ENCODE measurements around the gene PPIB. TPM values are rescaled to one million over a fixed set of nuclear protein-coding genes. Genes with fewer than 3 reads are reported as not detected.

PPIB gene
- total RNA-seq, result 928 and 1,026 TPM in 2 replicates

DNA sequence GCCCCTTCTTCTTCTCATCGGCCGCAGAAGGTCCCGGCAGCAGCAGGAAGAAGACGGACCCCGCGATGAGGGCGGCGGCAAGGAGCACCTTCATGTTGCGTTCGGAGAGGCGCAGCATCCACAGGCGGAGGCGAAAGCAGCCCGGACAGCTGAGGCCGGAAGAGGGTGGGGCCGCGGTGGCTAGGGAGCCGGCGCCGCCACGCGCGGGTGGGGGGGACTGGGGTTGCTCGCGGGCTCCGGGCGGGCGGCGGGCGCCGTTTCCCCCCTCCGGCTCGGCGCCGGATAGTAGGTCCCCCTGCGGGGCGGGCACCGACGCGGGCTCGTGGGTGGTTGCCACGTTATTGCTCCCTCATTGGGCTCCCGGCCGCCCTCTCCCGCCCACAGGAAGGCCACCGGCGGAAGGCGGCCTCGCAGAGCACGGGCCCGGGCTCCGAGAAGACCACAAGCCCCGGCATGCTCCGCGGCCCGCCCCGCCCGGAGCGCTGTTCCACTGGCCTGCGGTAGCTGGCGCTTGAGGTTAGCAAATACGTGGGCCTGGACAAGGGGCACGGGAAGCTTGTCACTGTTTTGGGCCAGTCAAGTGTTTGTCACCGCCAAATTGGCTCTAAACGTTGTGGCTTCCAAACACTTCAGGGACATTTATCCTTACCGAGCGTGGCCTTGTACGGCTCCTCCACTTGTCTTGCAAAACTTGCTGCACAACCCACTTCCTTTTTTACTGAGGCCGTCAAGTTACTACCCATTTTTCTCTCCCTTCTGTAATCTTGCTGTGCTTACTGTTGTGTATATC, at the start of gene PPIB:
PPIB (minus strand) TSS at position 154 of the 790 bp plus-strand sequence; CDS start at position 118, 36 bp downstream.
- DNase-seq (ENCODE audit: low read depth, low spot score), result peak; percentile 92

DNA sequence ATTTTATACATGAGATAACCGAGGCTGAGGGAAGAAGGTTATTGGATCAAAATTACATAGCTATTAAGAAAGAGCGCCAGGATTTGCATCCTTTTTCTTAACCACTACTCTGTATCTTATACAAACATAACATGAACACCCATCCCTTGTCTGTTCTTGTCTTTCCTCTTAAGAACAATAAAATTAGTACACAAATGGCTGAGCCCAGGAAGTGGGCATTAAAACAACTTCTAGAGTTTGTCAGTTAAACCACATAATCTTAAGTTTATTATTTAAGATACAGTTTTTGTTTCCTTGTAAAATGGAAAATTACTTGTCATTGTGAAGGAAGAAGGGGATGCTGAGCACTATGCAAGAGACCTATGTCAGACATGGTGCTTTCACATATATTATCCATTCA, 48.9 kb upstream of the PPIB start:
- DNase-seq (ENCODE audit: low read depth, low spot score), result no peak

DNA sequence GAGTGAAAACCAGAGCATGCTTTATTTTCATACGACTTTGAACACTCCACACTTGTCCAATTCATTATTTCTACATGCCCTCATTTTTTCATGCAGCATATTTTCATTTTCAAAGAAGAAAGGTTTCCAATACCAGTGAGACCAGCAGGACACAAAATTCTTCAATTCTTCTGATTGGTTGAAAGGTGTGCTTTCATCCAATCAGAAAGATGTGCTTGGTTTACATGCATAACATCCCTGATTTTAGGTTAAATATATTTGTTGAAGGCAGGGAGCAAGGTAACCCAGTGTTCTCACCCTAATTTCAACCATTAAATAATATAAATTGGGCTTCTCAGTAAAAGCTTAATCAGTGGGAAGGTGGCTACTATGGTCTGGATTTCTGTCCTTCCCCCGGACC, 47.5 kb upstream of the PPIB start:
- no peak for DNase-seq (ENCODE audit: low read depth, low spot score)

DNA sequence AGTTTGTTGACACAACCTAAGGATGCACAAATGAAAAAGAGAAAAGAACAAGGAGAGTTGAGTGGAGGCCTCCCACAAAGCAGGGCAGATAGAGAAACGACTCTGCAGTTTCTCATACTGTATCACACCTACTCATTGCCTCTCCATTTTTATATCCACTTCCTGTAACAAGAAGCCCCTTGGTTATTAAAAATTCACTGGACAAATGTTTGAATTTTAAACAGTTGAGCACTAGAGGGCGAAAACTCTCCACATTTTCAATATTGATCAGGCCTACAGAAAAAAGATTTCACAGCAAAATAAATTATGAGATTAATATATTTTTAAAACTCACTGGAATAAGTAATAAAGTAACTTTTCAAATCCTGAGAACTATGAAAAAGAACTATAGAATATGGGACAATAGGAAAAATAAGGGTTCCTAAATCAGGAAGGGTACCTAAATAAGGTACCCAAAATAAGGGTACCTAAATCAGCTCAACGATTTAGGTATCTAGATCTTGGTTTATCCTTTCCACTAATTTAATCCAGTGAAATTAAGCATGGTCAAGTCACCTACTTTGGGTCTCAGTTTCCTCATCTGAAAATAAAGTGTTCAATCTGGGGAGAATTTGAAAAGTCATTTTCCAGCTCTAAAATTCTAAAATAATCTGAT, 47.0 kb upstream of the PPIB start:
- no peak for DNase-seq (ENCODE audit: low read depth, low spot score)

GRCh38 chr15:64205202-64205601, 42.4 kb upstream of the PPIB start:
- no peak for DNase-seq (ENCODE audit: low read depth, low spot score)

DNA sequence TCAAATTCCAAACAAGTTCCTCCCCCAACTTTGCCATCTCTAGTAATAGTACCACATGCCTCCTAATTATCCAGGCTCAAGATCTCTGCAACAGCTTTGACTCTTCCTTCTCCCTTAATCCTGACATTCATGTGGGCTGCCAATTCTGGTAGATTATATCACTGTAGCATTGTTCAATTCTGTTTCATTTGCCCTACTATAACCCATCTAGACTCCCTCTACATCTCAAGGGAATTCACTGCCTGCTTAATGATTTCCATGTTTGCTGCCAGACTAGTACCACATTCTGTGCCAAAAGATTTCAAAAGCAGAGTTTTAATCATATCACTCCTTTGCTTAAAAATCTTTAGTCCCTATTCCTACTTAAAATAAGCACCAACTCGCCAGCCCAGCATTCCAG, 34.6 kb upstream of the PPIB start:
- DNase-seq (ENCODE audit: low read depth, low spot score), result no peak

- no peak for DNase-seq (ENCODE audit: low read depth, low spot score)
Measured at GRCh38 chr15:64193971-64194370, 31.1 kb upstream of the PPIB start.

DNA sequence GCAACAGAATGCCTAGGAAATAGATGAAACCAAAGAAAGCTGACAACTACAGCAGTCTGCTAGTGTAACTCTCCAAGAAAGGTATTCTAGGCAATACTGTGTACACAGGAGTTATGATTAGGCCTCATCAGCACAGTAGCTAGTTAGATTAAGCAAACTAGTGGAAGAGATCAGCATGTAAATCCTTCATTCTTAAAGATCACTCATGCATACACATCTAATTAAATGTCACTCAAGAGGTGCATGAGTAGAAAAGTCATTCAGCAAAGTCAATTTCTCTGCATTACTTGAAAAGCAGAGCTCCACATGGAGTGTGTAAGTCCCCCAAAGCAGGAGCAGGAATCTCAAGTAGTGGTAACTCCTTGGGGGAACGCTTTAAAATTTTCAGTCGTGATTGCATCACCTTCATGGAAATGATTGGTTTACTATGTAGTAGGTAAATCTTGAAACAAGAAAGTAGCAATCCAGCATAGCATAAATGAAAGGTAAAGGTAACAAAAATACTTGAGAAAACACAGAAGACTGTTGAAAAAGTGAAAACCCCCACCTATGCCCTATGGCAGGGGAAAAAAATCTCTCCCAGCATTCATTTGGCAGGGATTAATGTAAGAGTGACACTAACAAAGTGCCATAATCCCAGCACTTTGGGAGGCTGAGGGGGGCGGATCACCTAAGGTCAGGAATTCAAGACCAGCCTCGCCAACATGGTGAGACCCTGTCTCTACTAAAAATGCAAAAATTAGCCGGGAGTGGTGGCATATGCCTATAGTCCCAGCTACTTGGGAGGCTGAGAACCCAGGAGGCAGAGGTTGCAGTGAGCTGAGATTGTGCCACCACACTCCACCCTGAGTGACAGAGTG, 29.4 kb upstream of the PPIB start:
- no peak for DNase-seq (ENCODE audit: low read depth, low spot score)

GRCh38 chr15:64187396-64188191, 24.8 kb upstream of the PPIB start:
- no peak for DNase-seq (ENCODE audit: low read depth, low spot score)

- DNase-seq (ENCODE audit: low read depth, low spot score), result no peak
Measured at GRCh38 chr15:64185146-64185911, 22.5 kb upstream of the PPIB start.

DNA sequence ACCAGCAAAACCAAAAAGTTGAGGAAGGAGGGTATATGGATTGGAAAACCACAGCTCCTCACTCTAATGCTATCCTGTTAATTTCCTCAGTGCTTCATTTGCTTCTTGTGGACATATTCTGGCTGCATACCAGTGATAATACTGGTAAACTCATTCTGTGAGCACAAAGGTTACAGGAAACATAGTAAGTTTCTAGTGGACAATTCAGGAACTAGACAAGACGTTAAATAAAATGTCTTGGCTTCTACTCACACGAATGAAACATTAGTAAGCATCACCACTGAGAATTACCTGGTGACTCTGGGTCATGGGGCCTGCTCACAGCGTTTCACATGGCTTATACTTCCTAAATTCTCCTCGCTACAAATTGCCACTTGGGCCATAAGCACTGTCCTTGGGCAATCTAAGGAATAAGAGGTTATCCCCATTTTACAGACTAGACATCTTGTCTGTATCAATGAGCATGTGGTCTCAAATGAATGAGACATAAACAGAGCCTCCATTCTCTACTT, 20.1 kb upstream of the PPIB start:
- DNase-seq (ENCODE audit: low read depth, low spot score), result no peak

GRCh38 chr15:64180235-64180824, 17.5 kb upstream of the PPIB start:
- DNase-seq (ENCODE audit: low read depth, low spot score), result no peak

DNA sequence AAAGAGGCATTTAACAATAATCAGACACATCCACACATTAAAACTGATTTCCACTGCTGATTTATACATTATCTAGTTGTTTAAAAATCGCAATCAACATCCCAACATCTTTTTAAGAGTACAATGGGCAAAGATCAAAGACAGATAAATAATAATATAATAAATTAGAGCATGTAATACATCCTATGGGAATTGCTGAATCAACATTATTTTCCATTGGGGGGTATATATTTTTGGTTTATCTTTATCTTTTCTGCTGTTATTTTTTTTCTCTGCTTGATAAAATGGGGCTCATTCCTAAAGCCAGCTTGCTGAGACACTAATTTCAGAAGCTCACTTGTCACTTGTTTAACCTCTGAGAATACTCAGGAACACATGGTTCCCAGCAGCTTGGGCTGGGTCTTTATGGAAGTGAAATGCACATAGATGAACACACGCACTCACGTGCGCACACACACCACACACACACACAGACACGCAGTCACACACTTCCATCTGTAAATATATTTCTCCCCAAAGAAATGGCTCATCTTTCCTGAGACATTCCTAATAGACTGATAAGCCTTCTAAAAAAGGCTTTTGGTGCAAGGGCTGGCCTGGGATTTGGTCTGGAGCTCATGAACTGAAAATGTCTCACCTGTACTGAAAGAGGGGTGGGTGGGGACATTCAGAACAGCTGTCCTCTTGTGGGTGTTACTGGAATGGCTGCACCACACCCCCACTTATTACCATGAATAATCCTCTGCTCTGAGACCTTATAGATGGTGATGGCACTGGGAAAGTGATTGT, 3.5 kb upstream of the PPIB start:
- DNase-seq (ENCODE audit: low read depth, low spot score), result no peak

DNA sequence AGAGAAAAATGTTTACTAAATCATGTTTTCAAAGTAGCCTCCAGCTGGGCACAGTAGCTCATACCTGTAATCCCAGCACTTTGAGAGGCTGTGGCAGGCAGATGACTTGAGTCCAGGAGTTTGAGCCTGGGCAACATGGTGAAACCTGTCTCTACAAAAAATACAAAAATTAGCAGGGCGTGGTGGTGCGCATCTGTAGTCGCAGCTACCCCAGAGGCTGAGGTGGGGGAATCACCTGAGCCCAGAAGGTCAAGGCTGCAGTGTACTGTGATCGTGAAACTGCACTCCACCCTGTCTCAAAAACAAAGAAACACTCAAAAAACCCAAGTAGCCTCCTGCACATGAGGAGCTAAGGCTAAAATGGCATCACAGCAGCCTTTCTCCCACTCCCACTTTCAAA, 1.6 kb upstream of the PPIB start:
- no peak for DNase-seq (ENCODE audit: low read depth, low spot score)

- no peak for DNase-seq (ENCODE audit: low read depth, low spot score)
Measured at GRCh38 chr15:64163659-64164362, 989 bp upstream of the PPIB start.

GRCh38 chr15:64162478-64162868, 349 bp downstream of the PPIB start:
- no peak for DNase-seq (ENCODE audit: low read depth, low spot score)

DNA sequence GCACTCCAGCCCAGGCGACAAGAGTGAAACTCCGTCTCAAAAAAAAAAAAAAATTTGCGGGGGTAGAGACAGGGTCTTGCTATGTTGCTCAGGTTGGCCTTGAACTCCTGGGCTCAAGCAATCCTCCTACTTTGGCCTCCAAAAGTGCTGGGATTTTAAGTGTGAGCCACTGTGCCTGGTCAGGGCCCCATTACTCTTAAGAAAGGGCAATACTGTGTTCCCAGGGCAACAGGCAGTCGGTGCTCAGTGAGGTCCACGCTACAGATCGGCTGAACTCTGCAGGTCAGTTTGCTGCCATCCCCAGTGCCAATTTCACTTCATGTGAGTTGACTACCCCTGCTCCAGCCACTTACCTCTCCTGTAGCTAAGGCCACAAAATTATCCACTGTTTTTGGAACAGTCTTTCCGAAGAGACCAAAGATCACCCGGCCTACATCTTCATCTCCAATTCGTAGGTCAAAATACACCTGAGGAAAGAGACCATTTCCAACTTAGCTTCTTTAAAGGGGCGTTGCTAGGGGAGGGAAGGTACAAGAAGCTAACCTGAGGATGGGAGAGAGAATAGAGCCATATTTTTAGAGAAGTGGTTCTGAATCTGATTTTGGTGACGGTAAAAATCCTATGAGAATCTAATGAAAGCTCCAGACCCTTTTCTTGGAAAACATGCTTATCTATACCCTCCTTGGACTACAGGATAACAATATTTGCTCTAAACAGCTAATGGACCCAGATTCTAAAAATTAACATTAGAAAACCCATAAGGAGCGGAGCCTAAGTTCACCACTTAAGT, 939 bp downstream of the PPIB start:
- no peak for DNase-seq (ENCODE audit: low read depth, low spot score)
